Bronchial epithelial cell (primary cell): ENCODE results near the gene CD82. TPM values are rescaled to one million over a fixed set of nuclear protein-coding genes. Genes with fewer than 3 reads are reported as not detected.

ENCODE experiments used
- DNase-seq: peaks from one replicate; pipeline ENCODE4 v3.0.0-alpha.2; 2010; ENCODE audit warnings: low read depth
- FAIRE-seq: peaks from 2 replicates; lab custom pipeline; 2011; peaks lifted over from hg19 to GRCh38; lab: Jason Lieb, UNC
- H3K27me3 ChIP-seq: 2 replicates; pipeline ENCODE4 v1.5.1; 2011; ENCODE audit warnings: low read length; ENCODE audit not compliant: control insufficient read depth, insufficient read depth
- H3K36me3 ChIP-seq: 2 replicates; pipeline ENCODE4 v1.5.1; 2011; ENCODE audit warnings: low read length; ENCODE audit not compliant: control insufficient read depth, insufficient read depth
- H3K4me3 ChIP-seq: 2 replicates; pipeline ENCODE4 v1.5.1; 2011; ENCODE audit warnings: mild to moderate bottlenecking, low read depth, low read length, control low read depth
- total RNA-seq: library from RNA; depleted of rRNA; stranded (reverse); fragments of >200 nt; gene quantifications from 2 replicates; pipeline ENCODE4 v1.2.1, GENCODE V29; 2014
- TF ChIP-seq, protein P1 (sequence below): IDR thresholded peaks from 2 replicates; pipeline ENCODE4 v1.5.1; 2011; ENCODE audit warnings: mild to moderate bottlenecking, moderate library complexity, low read length, control low read depth, inconsistent platforms; ENCODE audit not compliant: insufficient read depth, severe bottlenecking

CD82 gene
- total RNA-seq, 1 donor from 2014 or later = 48.7 TPM

- no peaks in the 10 kb centered on the region for H3K27me3 ChIP-seq
- TF ChIP-seq, protein P1, sequence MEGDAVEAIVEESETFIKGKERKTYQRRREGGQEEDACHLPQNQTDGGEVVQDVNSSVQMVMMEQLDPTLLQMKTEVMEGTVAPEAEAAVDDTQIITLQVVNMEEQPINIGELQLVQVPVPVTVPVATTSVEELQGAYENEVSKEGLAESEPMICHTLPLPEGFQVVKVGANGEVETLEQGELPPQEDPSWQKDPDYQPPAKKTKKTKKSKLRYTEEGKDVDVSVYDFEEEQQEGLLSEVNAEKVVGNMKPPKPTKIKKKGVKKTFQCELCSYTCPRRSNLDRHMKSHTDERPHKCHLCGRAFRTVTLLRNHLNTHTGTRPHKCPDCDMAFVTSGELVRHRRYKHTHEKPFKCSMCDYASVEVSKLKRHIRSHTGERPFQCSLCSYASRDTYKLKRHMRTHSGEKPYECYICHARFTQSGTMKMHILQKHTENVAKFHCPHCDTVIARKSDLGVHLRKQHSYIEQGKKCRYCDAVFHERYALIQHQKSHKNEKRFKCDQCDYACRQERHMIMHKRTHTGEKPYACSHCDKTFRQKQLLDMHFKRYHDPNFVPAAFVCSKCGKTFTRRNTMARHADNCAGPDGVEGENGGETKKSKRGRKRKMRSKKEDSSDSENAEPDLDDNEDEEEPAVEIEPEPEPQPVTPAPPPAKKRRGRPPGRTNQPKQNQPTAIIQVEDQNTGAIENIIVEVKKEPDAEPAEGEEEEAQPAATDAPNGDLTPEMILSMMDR = no peak
- DNase-seq (no peak), FAIRE-seq (no peak)
- peaks cover 17% of the 10 kb centered on the region for H3K36me3 ChIP-seq
- no peak overlapping the region for H3K4me3 ChIP-seq
Observed at GRCh38 chr11:44597358-44598012, 32.0 kb downstream of the CD82 start.

GRCh38 chr11:44598831-44599230 lies 33.4 kb downstream of the CD82 start:
- TF ChIP-seq, protein P1 = no peak
- DNase-seq (no peak), FAIRE-seq (no peak)
- peaks cover 17% of the 10 kb centered on the region for H3K36me3 ChIP-seq
- no peak overlapping the region for H3K4me3 ChIP-seq
- no peaks in the 10 kb centered on the region for H3K27me3 ChIP-seq

GRCh38 chr11:44600261-44600660 lies 34.8 kb downstream of the CD82 start:
- H3K27me3 ChIP-seq = no peaks in the 10 kb centered on the region
- FAIRE-seq (no peak), DNase-seq (no peak)
- peaks cover 21% of the 10 kb centered on the region for H3K36me3 ChIP-seq
- no peak overlapping the region for H3K4me3 ChIP-seq
- TF ChIP-seq, protein P1 = no peak

DNA sequence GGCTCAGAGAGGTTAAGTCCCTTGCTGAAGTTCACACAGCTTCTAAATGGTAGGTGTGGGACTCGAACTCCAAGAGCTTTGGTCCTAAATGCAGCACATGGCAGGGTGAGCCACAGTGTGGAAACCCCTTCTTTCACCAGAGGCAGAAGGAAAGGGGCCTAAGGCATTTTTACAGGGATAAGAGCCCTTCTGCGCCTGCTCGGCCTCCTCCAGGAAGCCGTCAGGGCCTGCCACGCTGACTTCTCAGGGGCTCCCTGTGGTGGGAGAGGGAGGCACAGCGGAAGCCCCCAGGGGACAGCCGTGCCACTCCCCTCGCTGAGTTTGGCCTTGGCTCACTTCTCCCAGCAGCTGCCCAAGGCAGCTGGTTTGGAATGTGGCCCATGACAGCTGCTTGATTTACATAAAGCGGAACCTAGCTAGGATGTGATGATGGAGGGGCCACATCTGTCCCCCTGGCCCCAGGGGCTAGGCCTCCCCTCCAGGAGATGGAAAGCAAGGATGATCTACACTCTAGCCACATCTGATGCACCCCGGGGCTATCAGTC lies 35.4 kb downstream of the CD82 start:
- H3K36me3 ChIP-seq = peaks cover 25% of the 10 kb centered on the region
- TF ChIP-seq, protein P1 = no peak

DNA sequence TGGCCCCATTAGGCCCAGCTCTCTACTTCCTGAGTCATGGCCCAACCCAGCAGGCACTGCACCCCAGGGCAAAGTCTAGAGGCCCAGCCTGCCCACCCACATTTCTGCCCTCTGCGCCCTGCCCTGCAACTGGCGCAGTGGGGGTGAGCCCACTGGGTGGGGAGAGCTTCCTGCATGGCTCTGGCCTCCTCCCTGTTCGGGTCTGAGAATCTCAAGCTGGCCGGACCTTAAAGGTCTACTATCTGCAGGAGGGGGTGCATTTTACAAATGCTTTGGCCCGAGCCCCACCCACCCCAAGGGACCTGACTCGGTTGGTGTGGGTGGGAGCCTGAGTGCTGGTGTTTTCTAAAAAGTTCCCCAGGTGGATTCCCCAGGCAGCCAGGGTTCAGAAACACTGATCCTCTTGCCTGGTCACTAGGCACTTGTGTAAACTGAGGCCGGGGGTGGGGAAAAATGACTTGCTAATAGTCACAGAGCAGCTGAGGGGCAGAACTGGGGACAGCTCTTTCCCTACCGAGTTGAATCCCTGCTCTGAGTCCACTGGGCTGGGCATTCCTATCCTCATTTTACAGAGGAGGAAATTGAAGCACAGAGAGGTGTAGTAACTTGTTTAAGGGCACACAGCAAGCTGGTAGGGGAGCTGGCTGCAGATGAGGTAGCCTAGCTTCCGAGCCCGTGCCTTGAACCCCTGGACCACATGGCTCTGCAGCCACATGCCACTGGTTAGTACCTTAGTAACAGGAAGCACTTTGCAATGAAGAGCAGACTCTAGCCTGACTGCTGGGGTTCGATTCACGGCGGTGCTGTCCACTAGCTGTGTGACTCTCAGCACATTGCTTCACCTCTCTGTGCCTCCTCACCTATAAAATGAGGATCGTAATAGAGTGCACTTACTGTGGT lies 36.3 kb downstream of the CD82 start:
- no peaks in the 10 kb centered on the region for H3K27me3 ChIP-seq
- H3K36me3 ChIP-seq = peaks cover 30% of the 10 kb centered on the region
- FAIRE-seq (no peak), DNase-seq (no peak)
- no peak overlapping the region for H3K4me3 ChIP-seq
- TF ChIP-seq, protein P1 = no peak

More for the DNA sequence above, 35.4 kb downstream of the CD82 start:
- DNase-seq = no peak
- no peak for FAIRE-seq
- Histone ChIP-seq H3K27me3 (no peaks in the 10 kb centered on the region), H3K4me3 (no peak overlapping the region)
